Natural killer cell (primary cell): ENCODE measurements around the gene MT4. TPM values are rescaled to one million over a fixed set of nuclear protein-coding genes. Genes with fewer than 3 reads are reported as not detected.
A peak's percentile ranks its signal among the peaks of the same experiment; 100 is the strongest.

Source experiments
- ATAC-seq, 3 donors: fragments of 150-1000 bp in 2 of 3; fragments of 200-7000 bp in 1 of 3; cut with Tn5 transposase; 1 replicate in 1 of 3; 2 replicates in 2 of 3; pipeline ENCODE4 v1.10.0; 2021; ENCODE audit warnings: mild to moderate bottlenecking in 2 of 3, moderate library complexity in 2 of 3
- DNase-seq, 2 donors: peaks; one replicate each; pipeline versions ENCODE4 v3.0.0 to v3.0.0-alpha.2; 2013 to 2021; ENCODE audit warnings: mixed read lengths in 1 of 2
- H3K27ac ChIP-seq: one replicate; pipeline ENCODE4 v1.5.1; 2013; ENCODE audit warnings: mild to moderate bottlenecking, low read length
- H3K27me3 ChIP-seq: one replicate; pipeline ENCODE4 v1.6.1; 2013; ENCODE audit warnings: low read length; ENCODE audit not compliant: control insufficient read depth, insufficient read depth
- H3K36me3 ChIP-seq: one replicate; pipeline ENCODE4 v1.6.1; 2013; ENCODE audit warnings: low read length; ENCODE audit not compliant: control insufficient read depth, insufficient read depth
- H3K4me1 ChIP-seq: one replicate; pipeline ENCODE4 v1.6.1; 2013; ENCODE audit warnings: low read length; ENCODE audit not compliant: control insufficient read depth, insufficient read depth
- H3K4me3 ChIP-seq: one replicate; pipeline ENCODE4 v1.5.1; 2013; ENCODE audit warnings: low read length
- H3K9me3 ChIP-seq: one replicate; pipeline ENCODE4 v1.6.1; 2013; ENCODE audit warnings: low read length; ENCODE audit not compliant: control insufficient read depth, insufficient read depth
- H3K27ac Mint-ChIP-seq, 2 donors: one replicate each; pipeline ENCODE4 v1.8.0; 2022; ENCODE audit warnings: mild to moderate bottlenecking in 2 of 2, mixed read lengths in 2 of 2, moderate library complexity in 1 of 2
- H3K27me3 Mint-ChIP-seq, 2 donors: one replicate each; pipeline ENCODE4 v1.8.0; 2022; ENCODE audit warnings: low read depth in 2 of 2, mixed read lengths in 2 of 2
- H3K36me3 Mint-ChIP-seq: one replicate; pipeline ENCODE4 v1.8.0; 2022; ENCODE audit warnings: mixed read lengths
- H3K4me1 Mint-ChIP-seq, 2 donors: one replicate each; pipeline ENCODE4 v1.8.0; 2022; ENCODE audit warnings: mixed read lengths in 2 of 2
- H3K4me3 Mint-ChIP-seq: one replicate; pipeline ENCODE4 v1.8.0; 2022; ENCODE audit warnings: mild to moderate bottlenecking, moderate library complexity, mixed read lengths
- H3K9me3 Mint-ChIP-seq, 2 donors: one replicate each; pipeline ENCODE4 v1.8.0; 2022; ENCODE audit warnings: mixed read lengths in 2 of 2
- WGBS: methylation state at CpG from one replicate; pipeline ENCODE4 v1.1.7; 2013; ENCODE audit warnings: missing lambda C conversion rate; ENCODE audit not compliant: insufficient coverage; 5-methylcytosine and 5-hydroxymethylcytosine counted together
- intact Hi-C: fragments of 100-400 bp; cut with micrococcal nuclease; formaldehyde crosslinking; loops from one replicate; pipeline ENCODE4 v1.14.2; 2022
- total RNA-seq, 4 donors: library from RNA; stranded (reverse); fragments of 120-200 nt in 1 of 4; gene quantifications; one replicate each; pipeline versions ENCODE4 v1.2.3 to v1.2.4, GENCODE V29; 2013 to 2022
- TF ChIP-seq, protein P1 (sequence below): fragments of 200-600 bp; IDR thresholded peaks from one replicate; pipeline ENCODE4 v1.8.0; 2022; ENCODE audit warnings: antibody characterized with exemption

The MT4 gene
- total RNA-seq, 3 donors from 2014 or later (not counting 1 experiment from before 2014, with no cell fraction given), result not detected

DNA sequence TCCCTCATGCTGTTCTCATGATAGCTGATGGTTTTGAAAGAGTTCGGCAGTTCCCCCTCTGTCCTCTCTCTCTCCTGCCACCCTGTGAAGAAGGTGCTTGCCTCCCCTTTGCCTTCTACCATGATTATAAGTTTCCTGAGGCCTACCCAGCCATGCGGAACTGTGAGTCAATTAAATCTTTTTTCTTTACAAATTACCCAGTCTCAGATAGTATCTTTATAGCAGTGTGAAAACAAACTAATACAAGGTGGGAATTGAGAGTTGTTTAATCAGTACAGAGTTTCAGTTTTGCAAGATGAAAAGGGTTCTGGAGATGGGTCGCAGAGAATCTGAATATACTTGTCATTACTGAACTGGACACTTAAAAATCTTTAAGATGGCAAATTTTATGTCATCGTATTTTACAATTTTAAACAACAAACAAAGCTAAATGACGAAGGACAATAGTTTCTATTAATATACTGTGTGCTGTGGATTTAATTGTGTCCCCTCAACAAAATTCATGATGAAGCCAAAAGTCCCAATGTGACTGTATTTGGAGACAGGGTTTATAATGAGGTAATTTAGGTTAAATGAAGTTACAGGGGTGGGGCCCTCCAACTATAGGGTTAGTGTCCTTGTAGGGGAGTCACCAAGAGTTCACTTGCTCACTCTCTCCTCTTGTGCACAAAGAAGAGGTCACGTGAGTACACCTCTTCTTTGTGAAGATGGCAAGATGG lies 28.9 kb downstream of the MT4 start:
- Histone ChIP-seq H3K27ac (no peak overlapping the region), H3K4me3 (no peak overlapping the region), H3K27me3 (peaks cover 12% of the 10 kb centered on the region), H3K4me1 (peaks cover 7% of the 10 kb centered on the region), H3K36me3 (no peaks in the 10 kb centered on the region), H3K9me3 (no peaks in the 10 kb centered on the region)
- whole genome bisulfite sequencing, result 91% methylated on average over 3 of the region's 6 CpGs
- ATAC-seq (no peak), DNase-seq (no peak)
- peaks cover 28 to 31% of the 10 kb centered on the region in 2 donors for H3K27me3 Mint-ChIP-seq
- TF ChIP-seq, protein P1, sequence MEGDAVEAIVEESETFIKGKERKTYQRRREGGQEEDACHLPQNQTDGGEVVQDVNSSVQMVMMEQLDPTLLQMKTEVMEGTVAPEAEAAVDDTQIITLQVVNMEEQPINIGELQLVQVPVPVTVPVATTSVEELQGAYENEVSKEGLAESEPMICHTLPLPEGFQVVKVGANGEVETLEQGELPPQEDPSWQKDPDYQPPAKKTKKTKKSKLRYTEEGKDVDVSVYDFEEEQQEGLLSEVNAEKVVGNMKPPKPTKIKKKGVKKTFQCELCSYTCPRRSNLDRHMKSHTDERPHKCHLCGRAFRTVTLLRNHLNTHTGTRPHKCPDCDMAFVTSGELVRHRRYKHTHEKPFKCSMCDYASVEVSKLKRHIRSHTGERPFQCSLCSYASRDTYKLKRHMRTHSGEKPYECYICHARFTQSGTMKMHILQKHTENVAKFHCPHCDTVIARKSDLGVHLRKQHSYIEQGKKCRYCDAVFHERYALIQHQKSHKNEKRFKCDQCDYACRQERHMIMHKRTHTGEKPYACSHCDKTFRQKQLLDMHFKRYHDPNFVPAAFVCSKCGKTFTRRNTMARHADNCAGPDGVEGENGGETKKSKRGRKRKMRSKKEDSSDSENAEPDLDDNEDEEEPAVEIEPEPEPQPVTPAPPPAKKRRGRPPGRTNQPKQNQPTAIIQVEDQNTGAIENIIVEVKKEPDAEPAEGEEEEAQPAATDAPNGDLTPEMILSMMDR, result no peak
- H3K4me3 Mint-ChIP-seq, result no peak overlapping the region
- intact Hi-C loops, result no loop called here
- peaks cover 0 to 13% of the 10 kb centered on the region in 2 donors for H3K4me1 Mint-ChIP-seq
- no peaks in the 10 kb centered on the region for H3K36me3 Mint-ChIP-seq
- no peaks in the 10 kb centered on the region for H3K9me3 Mint-ChIP-seq
- no peak overlapping the region for H3K27ac Mint-ChIP-seq

DNA sequence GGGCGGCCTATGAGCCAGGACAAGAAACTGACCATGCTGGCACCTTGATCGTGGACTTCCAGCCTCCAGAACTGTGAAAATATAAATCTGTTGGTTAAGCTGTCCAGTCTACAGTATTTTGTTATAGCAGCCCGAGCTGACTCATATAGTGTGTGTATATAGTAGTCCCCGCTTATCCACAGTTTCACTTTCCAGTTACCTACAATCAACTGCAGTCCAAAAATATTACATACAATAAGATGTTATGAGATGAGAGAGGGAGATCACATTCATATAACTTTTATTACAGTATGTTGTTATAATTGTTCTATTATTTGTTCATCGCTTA lies 29.4 kb downstream of the MT4 start:
- Histone ChIP-seq H3K9me3 (no peaks in the 10 kb centered on the region), H3K4me1 (peaks cover 7% of the 10 kb centered on the region), H3K27me3 (peaks cover 12% of the 10 kb centered on the region), H3K27ac (no peak overlapping the region), H3K36me3 (no peaks in the 10 kb centered on the region), H3K4me3 (no peak overlapping the region)
- ATAC-seq, result no peak
- H3K4me3 Mint-ChIP-seq, result no peak overlapping the region
- TF ChIP-seq, protein P1, result no peak
- intact Hi-C loops, result no loop called here
- no peak overlapping the region for H3K27ac Mint-ChIP-seq
- WGBS, result 94% methylated on average over 2 of the region's 5 CpGs
- peaks cover 0 to 10% of the 10 kb centered on the region in 2 donors for H3K4me1 Mint-ChIP-seq
- no peak for DNase-seq
- peaks cover 25 to 27% of the 10 kb centered on the region in 2 donors for H3K27me3 Mint-ChIP-seq
- H3K36me3 Mint-ChIP-seq, result no peaks in the 10 kb centered on the region
- no peaks in the 10 kb centered on the region for H3K9me3 Mint-ChIP-seq

DNA sequence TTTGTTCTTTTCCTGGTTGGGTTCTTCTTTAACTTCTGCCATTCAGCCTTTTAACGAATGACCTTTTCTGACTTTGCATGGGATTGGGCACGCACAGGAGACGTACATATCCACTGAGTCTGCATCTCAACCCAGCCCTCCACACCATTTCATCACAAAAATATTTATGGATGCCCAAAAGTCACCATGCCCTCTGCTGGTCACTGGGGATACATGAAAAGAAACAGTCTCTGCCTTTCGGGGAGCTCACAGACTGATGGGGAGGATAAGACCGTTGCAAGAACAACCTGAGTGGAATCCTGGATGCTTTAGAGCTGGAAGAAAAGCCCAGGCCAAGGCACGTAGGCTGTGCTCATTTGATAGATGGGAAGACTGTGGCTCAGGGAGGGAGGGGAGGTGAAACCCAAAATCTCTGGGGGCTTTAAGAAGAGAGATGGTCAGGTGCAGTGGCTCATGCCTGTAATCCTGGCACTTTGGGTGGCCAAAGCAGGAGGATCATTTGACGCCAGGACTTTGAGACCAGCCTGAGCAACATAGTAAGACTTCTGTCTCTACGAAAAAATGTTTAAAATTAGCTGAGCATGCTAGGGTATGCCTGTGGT lies 35.6 kb downstream of the MT4 start:
- 30% methylated on average over 8 of the region's 8 CpGs for WGBS
- no peaks in the 10 kb centered on the region for H3K36me3 ChIP-seq
- Mint-ChIP-seq H3K36me3 (no peaks in the 10 kb centered on the region), H3K27me3 (peaks cover 17 to 29% of the 10 kb centered on the region in 2 donors), H3K4me3 (no peak overlapping the region), H3K27ac (no peak overlapping the region), H3K9me3 (no peaks in the 10 kb centered on the region), H3K4me1 (peaks cover 0 to 6% of the 10 kb centered on the region in 2 donors)
- intact Hi-C loops, result loop anchor here (1.0 kb wide), 2 partner anchors 23 to 86 kb away; no protein-coding TSS in a partner anchor
- ATAC-seq (peak; percentile 57 to 86 (median 79)), DNase-seq (peak in 1 of 2 donors; percentile 71)
- no peaks in the 10 kb centered on the region for H3K27me3 ChIP-seq
- no peaks in the 10 kb centered on the region for H3K9me3 ChIP-seq
- H3K4me3 ChIP-seq, result no peak overlapping the region
- H3K4me1 ChIP-seq, result no peaks in the 10 kb centered on the region
- H3K27ac ChIP-seq, result no peak overlapping the region
- TF ChIP-seq, protein P1, result peak; percentile 61
